ENCODE results near the gene MRAP2. TPM values are rescaled to one million over a fixed set of nuclear protein-coding genes. Genes with fewer than 3 reads are reported as not detected.

Gene MRAP2
- total RNA-seq, 1 donor from 2014 or later: 47.3 TPM

DNA sequence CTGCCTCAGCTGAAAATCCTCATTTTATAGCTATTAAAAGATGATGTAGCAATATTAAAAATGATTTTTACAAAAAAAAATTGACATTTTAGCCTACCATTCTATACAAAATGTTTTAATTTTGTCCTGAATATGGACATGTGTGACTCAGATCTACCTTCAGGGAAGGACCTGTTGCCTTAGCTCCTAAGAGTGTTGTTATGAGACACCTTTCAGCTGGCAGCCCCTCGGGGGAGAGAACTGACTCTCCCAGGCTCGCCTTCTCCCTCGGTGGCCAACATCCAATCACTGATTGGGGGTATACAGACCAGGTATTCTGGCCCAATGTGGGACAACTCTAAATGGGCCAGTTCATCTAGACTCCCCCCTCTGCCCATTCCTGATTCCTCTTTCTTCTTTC is 32.5 kb upstream of the MRAP2 start:
- Histone ChIP-seq H3K4me1 (no peaks in the 10 kb centered on the region), H3K4me3 (no peak overlapping the region), H3K36me3 (no peaks in the 10 kb centered on the region), H3K27ac (no peak overlapping the region), H3K27me3 (no peaks in the 10 kb centered on the region), H3K9me3 (no peaks in the 10 kb centered on the region)
- DNase-seq (ENCODE audit: low spot score in 2 of 2): no peak
- intact Hi-C loops (cut with DNase I): no loop called here
- TF ChIP-seq CTCF (IDR thresholded peaks at IDR 0.05): no peak

DNA sequence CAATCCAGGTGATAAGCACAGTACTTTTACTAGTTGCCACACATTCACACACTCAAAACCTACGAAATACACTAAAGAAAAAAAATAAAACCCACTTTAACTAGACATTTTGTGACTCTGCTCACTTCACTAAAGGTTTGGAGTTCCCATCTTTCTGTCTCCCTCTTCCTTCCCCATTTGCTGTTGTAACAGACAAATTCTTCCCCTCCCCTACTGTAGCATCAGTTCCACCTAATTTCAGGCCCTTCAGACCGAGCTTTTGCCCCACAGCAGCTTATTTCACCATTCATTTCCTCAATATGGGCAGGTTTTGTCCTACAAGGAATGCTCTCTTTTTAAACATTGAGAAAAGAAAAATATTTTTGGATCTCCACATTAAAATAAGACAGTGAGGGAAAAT is 31.3 kb upstream of the MRAP2 start:
- no peak for TF ChIP-seq CTCF (IDR thresholded peaks at IDR 0.05)
- no peak overlapping the region for H3K27ac ChIP-seq
- DNase-seq (ENCODE audit: low spot score in 2 of 2): no peak
- no peaks in the 10 kb centered on the region for H3K27me3 ChIP-seq
- no peak overlapping the region for H3K4me3 ChIP-seq
- H3K9me3 ChIP-seq: no peaks in the 10 kb centered on the region
- no peaks in the 10 kb centered on the region for H3K4me1 ChIP-seq
- intact Hi-C loops (cut with DNase I): no loop called here
- H3K36me3 ChIP-seq: no peaks in the 10 kb centered on the region

DNA sequence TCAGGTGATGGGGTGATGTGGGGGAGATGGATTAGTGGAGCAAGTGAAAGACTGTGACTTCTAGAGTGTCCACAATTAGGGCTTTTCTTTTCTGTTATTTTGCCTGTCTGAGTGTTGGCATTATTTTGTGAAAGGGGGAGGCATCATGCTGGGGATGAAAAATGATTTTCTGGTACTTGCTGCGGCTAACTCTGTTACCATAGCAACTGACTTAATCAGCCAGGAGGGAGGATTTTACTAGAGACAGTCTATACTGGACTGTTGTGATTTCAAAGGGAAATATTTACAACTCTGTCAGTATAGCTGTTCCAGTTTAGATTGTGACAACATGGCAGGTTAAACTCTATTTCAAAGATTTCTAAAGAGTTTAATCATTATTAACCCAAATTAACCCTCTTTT is 30.4 kb upstream of the MRAP2 start:
- H3K27ac ChIP-seq: no peak overlapping the region
- H3K4me3 ChIP-seq: no peak overlapping the region
- no peaks in the 10 kb centered on the region for H3K27me3 ChIP-seq
- H3K4me1 ChIP-seq: no peaks in the 10 kb centered on the region
- intact Hi-C loops (cut with DNase I): no loop called here
- no peak for DNase-seq (ENCODE audit: low spot score in 2 of 2)
- no peaks in the 10 kb centered on the region for H3K36me3 ChIP-seq
- no peaks in the 10 kb centered on the region for H3K9me3 ChIP-seq
- no peak for TF ChIP-seq CTCF (IDR thresholded peaks at IDR 0.05)

DNA sequence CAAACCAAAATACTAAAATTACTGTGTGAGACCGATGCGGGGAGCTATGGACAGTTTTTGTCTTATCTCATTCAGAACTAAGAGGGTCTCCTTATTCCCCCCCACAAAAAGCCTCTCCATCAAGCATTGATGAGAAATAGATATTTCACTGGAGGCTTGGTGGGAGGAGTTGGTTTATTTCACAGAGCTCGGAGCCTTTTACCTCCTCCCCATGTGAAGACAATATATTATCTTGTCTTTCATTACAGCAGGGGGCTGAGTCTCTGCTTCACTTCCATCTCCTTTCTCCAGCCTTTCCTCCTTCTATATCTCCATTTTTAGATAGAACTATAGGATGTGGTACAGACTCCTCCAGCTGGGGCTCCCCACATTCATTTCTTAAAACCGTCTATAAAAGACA is 29.9 kb upstream of the MRAP2 start:
- no peak for TF ChIP-seq CTCF (IDR thresholded peaks at IDR 0.05)
- no peaks in the 10 kb centered on the region for H3K27me3 ChIP-seq
- intact Hi-C loops (cut with DNase I): no loop called here

GRCh38 chr6:84007871-84008270 is 25.7 kb upstream of the MRAP2 start:
- intact Hi-C loops (cut with DNase I): no loop called here
- no peak for TF ChIP-seq CTCF (IDR thresholded peaks at IDR 0.05)
- no peak for DNase-seq (ENCODE audit: low spot score in 2 of 2)
- no peaks in the 10 kb centered on the region for H3K36me3 ChIP-seq
- H3K27ac ChIP-seq: no peak overlapping the region
- no peaks in the 10 kb centered on the region for H3K9me3 ChIP-seq
- no peaks in the 10 kb centered on the region for H3K27me3 ChIP-seq
- H3K4me3 ChIP-seq: no peak overlapping the region
- H3K4me1 ChIP-seq: no peaks in the 10 kb centered on the region

More for the DNA sequence above, 29.9 kb upstream of the MRAP2 start:
- no peak overlapping the region for H3K4me3 ChIP-seq
- H3K9me3 ChIP-seq: no peaks in the 10 kb centered on the region
- no peak for DNase-seq (ENCODE audit: low spot score in 2 of 2)
- H3K27ac ChIP-seq: no peak overlapping the region
- no peaks in the 10 kb centered on the region for H3K36me3 ChIP-seq
- no peaks in the 10 kb centered on the region for H3K4me1 ChIP-seq

- Histone ChIP-seq H3K27me3 (no peaks in the 10 kb centered on the region), H3K9me3 (no peaks in the 10 kb centered on the region), H3K4me3 (no peak overlapping the region), H3K27ac (no peak overlapping the region), H3K4me1 (no peaks in the 10 kb centered on the region), H3K36me3 (no peaks in the 10 kb centered on the region)
- DNase-seq (ENCODE audit: low spot score in 2 of 2): no peak
- TF ChIP-seq CTCF (IDR thresholded peaks at IDR 0.05): no peak
- intact Hi-C loops (cut with DNase I): no loop called here
Measured at GRCh38 chr6:84013354-84013753, 20.2 kb upstream of the MRAP2 start.
